B cell (primary cell): ENCODE measurements around the gene EPB41. TPM values are rescaled to one million over a fixed set of nuclear protein-coding genes. Genes with fewer than 3 reads are reported as not detected.

Experiments used
- ATAC-seq: fragments of 200-7000 bp; cut with Tn5 transposase; one replicate; pipeline ENCODE4 v1.10.0; 2021; ENCODE audit warnings: low read depth, mild to moderate bottlenecking, moderate number of reproducible peaks, moderate library complexity
- CTCF ChIA-PET: fragments of 350-600 bp; sonication (Branson Sonifier 250); formaldehyde crosslinking; loops from one replicate; lab custom pipeline; 2021; ENCODE audit warnings: antibody characterized with exemption, inconsistent platforms; lab: Charles Lee
- POLR2A ChIA-PET: fragments of 350-600 bp; sonication (Branson Sonifier 250); formaldehyde crosslinking; loops from one replicate; lab custom pipeline; 2021; ENCODE audit warnings: antibody characterized with exemption; lab: Charles Lee
- DNase-seq: peaks from one replicate; pipeline ENCODE4 v3.0.0; 2013
- H2AFZ ChIP-seq: 2 replicates; pipeline ENCODE4 v1.6.1; 2012; ENCODE audit warnings: mild to moderate bottlenecking, low read depth, low read length; ENCODE audit not compliant: insufficient read depth, poor library complexity, severe bottlenecking
- H3K27ac ChIP-seq, 2 donors: 1 replicate in 1 of 2; 2 replicates in 1 of 2; pipeline ENCODE4 v1.5.1; 2012 to 2013; ENCODE audit warnings: low read length in 2 of 2, mild to moderate bottlenecking in 2 of 2, moderate library complexity in 1 of 2
- H3K27me3 ChIP-seq, 4 experiments: fragments of 200-600 bp in 1 of 4; sonication (generic) in 1 of 4; replicated peaks in 1 of 4; 1 replicate in 2 of 4; 2 replicates in 2 of 4; pipeline versions ENCODE4 v1.6.1 to v1.7.0; 2013 to 2016; ENCODE audit warnings: low read length in 3 of 4, mild to moderate bottlenecking in 2 of 4, mixed read lengths in 1 of 4, moderate library complexity in 1 of 4; ENCODE audit not compliant: insufficient read depth in 4 of 4, control insufficient read depth in 3 of 4; ENCODE audit errors: control extremely low read depth in 1 of 4
- H3K36me3 ChIP-seq, 2 experiments: replicated peaks in 1 of 2; 1 replicate in 1 of 2; 2 replicates in 1 of 2; pipeline versions ENCODE4 v1.6.1 to v1.7.1; 2013; ENCODE audit warnings: low read length in 1 of 2; ENCODE audit not compliant: insufficient read depth in 2 of 2, control insufficient read depth in 1 of 2; ENCODE audit errors: control extremely low read depth in 1 of 2, extremely low read depth in 1 of 2
- H3K4me1 ChIP-seq, 2 donors: fragments of 200-600 bp in 1 of 2; sonication (generic) in 1 of 2; 1 replicate in 1 of 2; 2 replicates in 1 of 2; pipeline versions ENCODE4 v1.5.1 to v1.6.1; 2013 to 2017; ENCODE audit warnings: low read length in 2 of 2; ENCODE audit not compliant: control insufficient read depth in 2 of 2, insufficient read depth in 2 of 2
- H3K4me2 ChIP-seq: replicated peaks from 2 replicates; pipeline ENCODE3; 2012; ENCODE audit warnings: mild to moderate bottlenecking, low read depth, low read length; ENCODE audit not compliant: poor library complexity, severe bottlenecking
- H3K4me3 ChIP-seq, 5 experiments: fragments of 200-600 bp in 1 of 5; sonication (generic) in 1 of 5; 1 replicate in 3 of 5; 2 replicates in 2 of 5; pipeline versions ENCODE4 v1.5.1 to v1.7.0; 2011 to 2016; ENCODE audit warnings: low read length in 4 of 5, mild to moderate bottlenecking in 4 of 5, low read depth in 2 of 5, control low read depth in 1 of 5, moderate library complexity in 1 of 5; ENCODE audit not compliant: insufficient read depth in 1 of 5; ENCODE audit errors: control extremely low read depth in 1 of 5, extremely low read depth in 1 of 5
- H3K79me2 ChIP-seq: fragments of 200-600 bp; sonication (generic); one replicate; pipeline ENCODE4 v1.6.0; 2016; ENCODE audit warnings: low read length; ENCODE audit not compliant: control insufficient read depth, insufficient read depth
- H3K9ac ChIP-seq: fragments of 200-600 bp; sonication (generic); 2 replicates; pipeline ENCODE4 v1.6.1; 2017; ENCODE audit warnings: mild to moderate bottlenecking, low read length, moderate library complexity
- H3K9me3 ChIP-seq, 3 donors: one replicate each; pipeline versions ENCODE4 v1.6.1 to v1.7.1; 2013; ENCODE audit warnings: low read length in 2 of 3; ENCODE audit not compliant: control insufficient read depth in 2 of 3, insufficient read depth in 1 of 3; ENCODE audit errors: control extremely low read depth in 1 of 3
- H4K20me1 ChIP-seq: 2 replicates; pipeline ENCODE4 v1.6.0; 2012; ENCODE audit warnings: mild to moderate bottlenecking, low read length; ENCODE audit not compliant: insufficient read depth, control insufficient read depth, poor library complexity, severe bottlenecking
- H3K27ac Mint-ChIP-seq: one replicate; pipeline ENCODE4 v1.8.0; 2021; ENCODE audit warnings: mixed read lengths
- H3K27me3 Mint-ChIP-seq: one replicate; pipeline ENCODE4 v1.8.0; 2021; ENCODE audit warnings: mixed read lengths
- H3K4me1 Mint-ChIP-seq: one replicate; pipeline ENCODE4 v1.8.0; 2021; ENCODE audit warnings: mixed read lengths
- H3K4me3 Mint-ChIP-seq: one replicate; pipeline ENCODE4 v1.8.0; 2021; ENCODE audit warnings: mixed read lengths
- H3K9me3 Mint-ChIP-seq: one replicate; pipeline ENCODE4 v1.8.0; 2022; ENCODE audit warnings: mixed read lengths; ENCODE audit not compliant: insufficient read depth
- CTCF ChIP-seq: fragments of 200-600 bp; IDR thresholded peaks from one replicate; pipeline ENCODE4 v1.8.0; 2022; ENCODE audit warnings: antibody characterized with exemption, mild to moderate bottlenecking
- EZH2 ChIP-seq: IDR thresholded peaks from 2 replicates; pipeline ENCODE4 v1.6.1; 2012; ENCODE audit warnings: borderline replicate concordance, low read depth, mild to moderate bottlenecking, moderate library complexity, low read length; ENCODE audit not compliant: insufficient read depth, poor library complexity, severe bottlenecking
- WGBS: methylation state at CpG from one replicate; pipeline ENCODE4 v1.1.5; 2013; ENCODE audit warnings: missing lambda C conversion rate; ENCODE audit not compliant: insufficient coverage; 5-methylcytosine and 5-hydroxymethylcytosine counted together
- intact Hi-C: fragments of 100-400 bp; cut with micrococcal nuclease; formaldehyde crosslinking; loops from one replicate; pipeline ENCODE4 v1.10.0; 2022
- polyA plus RNA-seq: library from polyadenylated mRNA; depleted of rRNA; stranded (reverse); fragments of >200 nt; gene quantifications from 2 replicates; pipeline ENCODE4 v1.2.3, GENCODE V29; 2012
- total RNA-seq, 2 donors: library from RNA; stranded (reverse); fragments of 120-200 nt in 1 of 2; gene quantifications; 1 replicate in 1 of 2; 2 replicates in 1 of 2; pipeline versions ENCODE4 v1.2.3 to v1.2.4, GENCODE V29; 2013 to 2022

The EPB41 gene
- total and polyA plus RNA-seq, 2 donors (not counting 1 experiment from before 2014, with no cell fraction given) = 45.8 to 186 TPM

GRCh38 chr1:29120947-29121485 lies 206.6 kb downstream of the EPB41 start:
- ChIA-PET CTCF (interaction anchor here (1.0 to 3.2 kb wide), 3 partner anchors 77 to 239 kb away, joined by 3 to 12 read pairs (median 5); no protein-coding TSS in a partner anchor), POLR2A (interaction anchor here (0.7 kb wide), 1 partner anchor 444 kb away, joined by 3 read pairs; no protein-coding TSS in a partner anchor)
- peaks cover 18% of the 10 kb centered on the region for H3K4me1 Mint-ChIP-seq
- peak; percentile 81 for DNase-seq
- peaks cover 29% of the 10 kb centered on the region for H4K20me1 ChIP-seq
- no peak overlapping the region for H3K4me3 ChIP-seq
- H3K79me2 ChIP-seq = no peaks in the 10 kb centered on the region
- peaks cover 0 to 15% (median 0%) of the 10 kb centered on the region in 3 donors for H3K9me3 ChIP-seq
- no peaks in the 10 kb centered on the region for H3K9me3 Mint-ChIP-seq
- H3K4me3 Mint-ChIP-seq = peak overlapping the region; percentile 47
- peak overlapping the region; percentile 100 for H3K4me2 ChIP-seq
- H3K36me3 ChIP-seq = peaks cover 0 to 26% of the 10 kb centered on the region in 2 experiments
- H2AFZ ChIP-seq = no peak overlapping the region
- H3K27ac Mint-ChIP-seq = peak overlapping the region; percentile 6
- peak; percentile 72 for ATAC-seq
- H3K9ac ChIP-seq = no peak overlapping the region
- peaks cover 31 to 32% of the 10 kb centered on the region in 2 donors for H3K4me1 ChIP-seq
- 40% methylated on average over 42 of the region's 42 CpGs for WGBS
- H3K27me3 ChIP-seq = peaks cover 0 to 49% (median 17%) of the 10 kb centered on the region in 4 experiments
- H3K27ac ChIP-seq = no peak overlapping the region
- peaks cover 9% of the 10 kb centered on the region for H3K27me3 Mint-ChIP-seq
- TF ChIP-seq EZH2 (no peak), CTCF (peak; percentile 78)
- intact Hi-C loops = loop anchor here (1.0 to 5.0 kb wide), 2 partner anchors 61 to 82 kb away; partner anchors contain the start of gene SRSF4

- Histone ChIP-seq H4K20me1 (peaks cover 29% of the 10 kb centered on the region), H3K27ac (no peak overlapping the region), H3K4me1 (peaks cover 31 to 32% of the 10 kb centered on the region in 2 donors), H3K9ac (peak overlapping the region; percentile 58), H3K4me3 (peak overlapping the region in 3 of 5 experiments; percentile 42 to 58 (median 47)), H2AFZ (no peak overlapping the region), H3K9me3 (peaks cover 0 to 15% (median 0%) of the 10 kb centered on the region in 3 donors), H3K4me2 (peak overlapping the region; percentile 100), H3K79me2 (no peaks in the 10 kb centered on the region), H3K27me3 (peaks cover 0 to 50% (median 17%) of the 10 kb centered on the region in 4 experiments), H3K36me3 (peaks cover 0 to 25% of the 10 kb centered on the region in 2 experiments)
- ChIA-PET POLR2A (no interaction called here), CTCF (interaction anchor here (0.6 to 3.2 kb wide), 6 partner anchors 7 to 241 kb away, joined by 3 to 12 read pairs (median 4); no protein-coding TSS in a partner anchor)
- intact Hi-C loops = loop anchor here (1.0 to 5.0 kb wide), 2 partner anchors 61 to 82 kb away; partner anchors contain the start of gene SRSF4
- DNase-seq (no peak), ATAC-seq (no peak)
- WGBS = 6% methylated on average over 59 of the region's 59 CpGs
- Mint-ChIP-seq H3K27me3 (peaks cover 11% of the 10 kb centered on the region), H3K4me3 (peak overlapping the region; percentile 64), H3K27ac (no peak overlapping the region), H3K4me1 (peaks cover 18% of the 10 kb centered on the region), H3K9me3 (no peaks in the 10 kb centered on the region)
- TF ChIP-seq EZH2 (no peak), CTCF (peak; percentile 42)
These were observed 207.2 kb downstream of the EPB41 start for GRCh38 chr1:29121516-29121935.
